HG02943 (cell line): ENCODE data around the gene ITIH5.

Experiments used
- ATAC-seq: cut with Tn5 transposase; IDR thresholded peaks from one replicate; pipeline ENCODE4 v1.9.1; 2021; ENCODE audit warnings: mild to moderate bottlenecking, low read depth, moderate library complexity; ENCODE audit not compliant: unreplicated experiment

Gene ITIH5

GRCh38 chr10:7558036-7558435 lies 108.7 kb downstream of the ITIH5 start:
- no peak for ATAC-seq

GRCh38 chr10:7553531-7553930 lies 113.2 kb downstream of the ITIH5 start:
- no peak for ATAC-seq

GRCh38 chr10:7551950-7552716 lies 114.6 kb downstream of the ITIH5 start:
- no peak for ATAC-seq

- ATAC-seq = no peak
Measured at GRCh38 chr10:7551289-7551688, 115.5 kb downstream of the ITIH5 start.

- no peak for ATAC-seq
Measured at GRCh38 chr10:7550013-7550412, 116.8 kb downstream of the ITIH5 start.

GRCh38 chr10:7547829-7548228 lies 118.9 kb downstream of the ITIH5 start:
- ATAC-seq = no peak

GRCh38 chr10:7547206-7547605 lies 119.6 kb downstream of the ITIH5 start:
- ATAC-seq = no peak

GRCh38 chr10:7546385-7546967 lies 120.3 kb downstream of the ITIH5 start:
- ATAC-seq = no peak

- ATAC-seq = no peak
Measured at GRCh38 chr10:7545792-7546191, 121.0 kb downstream of the ITIH5 start.

GRCh38 chr10:7545261-7545660 lies 121.5 kb downstream of the ITIH5 start:
- no peak for ATAC-seq

GRCh38 chr10:7544203-7544602 lies 122.6 kb downstream of the ITIH5 start:
- ATAC-seq = no peak

- ATAC-seq = no peak
Measured at GRCh38 chr10:7542189-7542914, 124.4 kb downstream of the ITIH5 start.

GRCh38 chr10:7541137-7542087 lies 125.4 kb downstream of the ITIH5 start:
- no peak for ATAC-seq

GRCh38 chr10:7538970-7539654 lies 127.7 kb downstream of the ITIH5 start:
- no peak for ATAC-seq

GRCh38 chr10:7537126-7537525 lies 129.6 kb downstream of the ITIH5 start:
- no peak for ATAC-seq

- ATAC-seq = peak; percentile 87
Measured at GRCh38 chr10:7534480-7534852, 132.3 kb downstream of the ITIH5 start.

GRCh38 chr10:7533657-7534479 lies 132.9 kb downstream of the ITIH5 start:
- peak; percentile 42 for ATAC-seq

- no peak for ATAC-seq
Measured at GRCh38 chr10:7532723-7533498, 133.9 kb downstream of the ITIH5 start.
